ENCODE data around the gene RTL10. TPM values are rescaled to one million over a fixed set of nuclear protein-coding genes. Genes with fewer than 3 reads are reported as not detected.

The RTL10 gene
- polyA plus RNA-seq, 1 donor from 2014 or later: 11.7 TPM

GRCh38 chr22:19890502-19891316 is 36.0 kb upstream of the RTL10 start:
- Histone ChIP-seq H3F3A (ENCODE audit: insufficient read depth, low read length, poor library complexity, severe bottlenecking) (no peaks in the 10 kb centered on the region), H3K9me2 (ENCODE audit: insufficient read depth, low read length) (no peaks in the 10 kb centered on the region), H3K27ac (ENCODE audit: low read length) (no peak overlapping the region), H3K4me3 (ENCODE audit: low read length) (no peak overlapping the region), H3K9ac (ENCODE audit: low read length) (no peak overlapping the region), H3K4me2 (ENCODE audit: low read length) (no peak overlapping the region), H4K20me1 (ENCODE audit: insufficient read depth) (no peaks in the 10 kb centered on the region), H3K79me2 (replicated peaks; ENCODE audit: insufficient read depth, low read length) (no peaks in the 10 kb centered on the region), H3K9me3 (ENCODE audit: low read length) (no peaks in the 10 kb centered on the region), H3K36me3 (ENCODE audit: insufficient read depth, low read length) (no peaks in the 10 kb centered on the region), H3K27me3 (ENCODE audit: insufficient read depth, low read depth, low read length) (no peaks in the 10 kb centered on the region), H2AFZ (ENCODE audit: low read depth, low read length) (no peak overlapping the region)
- no peak for TF ChIP-seq CTCF (IDR thresholded peaks at IDR 0.05; ENCODE audit: poor library complexity, severe bottlenecking)
- no peak for TF ChIP-seq MXI1 (conservative IDR thresholded peaks at IDR 0.05; ENCODE audit: poor library complexity, severe bottlenecking)
- no peak for TF ChIP-seq EP300 (conservative IDR thresholded peaks at IDR 0.05; ENCODE audit: poor library complexity, severe bottlenecking)
- no peak for TF ChIP-seq TAF1 (IDR thresholded peaks at IDR 0.05; ENCODE audit: low read depth)
- no peak for TF ChIP-seq POLR2AphosphoS5 (IDR thresholded peaks at IDR 0.05)
- TF ChIP-seq, protein P1, sequence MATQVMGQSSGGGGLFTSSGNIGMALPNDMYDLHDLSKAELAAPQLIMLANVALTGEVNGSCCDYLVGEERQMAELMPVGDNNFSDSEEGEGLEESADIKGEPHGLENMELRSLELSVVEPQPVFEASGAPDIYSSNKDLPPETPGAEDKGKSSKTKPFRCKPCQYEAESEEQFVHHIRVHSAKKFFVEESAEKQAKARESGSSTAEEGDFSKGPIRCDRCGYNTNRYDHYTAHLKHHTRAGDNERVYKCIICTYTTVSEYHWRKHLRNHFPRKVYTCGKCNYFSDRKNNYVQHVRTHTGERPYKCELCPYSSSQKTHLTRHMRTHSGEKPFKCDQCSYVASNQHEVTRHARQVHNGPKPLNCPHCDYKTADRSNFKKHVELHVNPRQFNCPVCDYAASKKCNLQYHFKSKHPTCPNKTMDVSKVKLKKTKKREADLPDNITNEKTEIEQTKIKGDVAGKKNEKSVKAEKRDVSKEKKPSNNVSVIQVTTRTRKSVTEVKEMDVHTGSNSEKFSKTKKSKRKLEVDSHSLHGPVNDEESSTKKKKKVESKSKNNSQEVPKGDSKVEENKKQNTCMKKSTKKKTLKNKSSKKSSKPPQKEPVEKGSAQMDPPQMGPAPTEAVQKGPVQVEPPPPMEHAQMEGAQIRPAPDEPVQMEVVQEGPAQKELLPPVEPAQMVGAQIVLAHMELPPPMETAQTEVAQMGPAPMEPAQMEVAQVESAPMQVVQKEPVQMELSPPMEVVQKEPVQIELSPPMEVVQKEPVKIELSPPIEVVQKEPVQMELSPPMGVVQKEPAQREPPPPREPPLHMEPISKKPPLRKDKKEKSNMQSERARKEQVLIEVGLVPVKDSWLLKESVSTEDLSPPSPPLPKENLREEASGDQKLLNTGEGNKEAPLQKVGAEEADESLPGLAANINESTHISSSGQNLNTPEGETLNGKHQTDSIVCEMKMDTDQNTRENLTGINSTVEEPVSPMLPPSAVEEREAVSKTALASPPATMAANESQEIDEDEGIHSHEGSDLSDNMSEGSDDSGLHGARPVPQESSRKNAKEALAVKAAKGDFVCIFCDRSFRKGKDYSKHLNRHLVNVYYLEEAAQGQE (IDR thresholded peaks at IDR 0.05; ENCODE audit: borderline replicate concordance): no peak
- no peak for TF ChIP-seq EZH2 (IDR thresholded peaks at IDR 0.05; ENCODE audit: borderline replicate concordance, insufficient read depth, low read length, poor library complexity, severe bottlenecking)
- TF ChIP-seq RAD21 (conservative IDR thresholded peaks at IDR 0.05): no peak
- no peak for TF ChIP-seq SMC3 (conservative IDR thresholded peaks at IDR 0.05; ENCODE audit: poor library complexity)

- Histone ChIP-seq H3K27me3 (ENCODE audit: insufficient read depth, low read depth, low read length) (no peaks in the 10 kb centered on the region), H3K79me2 (replicated peaks; ENCODE audit: insufficient read depth, low read length) (no peaks in the 10 kb centered on the region), H3K36me3 (ENCODE audit: insufficient read depth, low read length) (no peaks in the 10 kb centered on the region), H3K4me3 (ENCODE audit: low read length) (no peak overlapping the region), H3K9me2 (ENCODE audit: insufficient read depth, low read length) (no peaks in the 10 kb centered on the region), H3F3A (ENCODE audit: insufficient read depth, low read length, poor library complexity, severe bottlenecking) (no peaks in the 10 kb centered on the region), H4K20me1 (ENCODE audit: insufficient read depth) (no peaks in the 10 kb centered on the region), H3K9ac (ENCODE audit: low read length) (no peak overlapping the region), H3K27ac (ENCODE audit: low read length) (no peak overlapping the region), H3K4me2 (ENCODE audit: low read length) (no peak overlapping the region), H3K9me3 (ENCODE audit: low read length) (no peaks in the 10 kb centered on the region), H2AFZ (ENCODE audit: low read depth, low read length) (no peak overlapping the region)
- TF ChIP-seq RAD21 (conservative IDR thresholded peaks at IDR 0.05) (no peak), TAF1 (IDR thresholded peaks at IDR 0.05; ENCODE audit: low read depth) (no peak), MXI1 (conservative IDR thresholded peaks at IDR 0.05; ENCODE audit: poor library complexity, severe bottlenecking) (no peak), SMC3 (conservative IDR thresholded peaks at IDR 0.05; ENCODE audit: poor library complexity) (no peak), EP300 (conservative IDR thresholded peaks at IDR 0.05; ENCODE audit: poor library complexity, severe bottlenecking) (no peak), POLR2AphosphoS5 (IDR thresholded peaks at IDR 0.05) (no peak), CTCF (IDR thresholded peaks at IDR 0.05; ENCODE audit: poor library complexity, severe bottlenecking) (no peak), EZH2 (IDR thresholded peaks at IDR 0.05; ENCODE audit: borderline replicate concordance, insufficient read depth, low read length, poor library complexity, severe bottlenecking) (no peak)
- TF ChIP-seq, protein P1 (IDR thresholded peaks at IDR 0.05; ENCODE audit: borderline replicate concordance): no peak
Measured at GRCh38 chr22:19889951-19890350, 35.3 kb upstream of the RTL10 start.
